WERI-Rb-1 (cell line): ENCODE data around the gene PNRC2.

Experiments
- DNase-seq: peaks from one replicate; pipeline ENCODE4 v3.0.0-alpha.2; 2020
- H3K27ac ChIP-seq: fragments of 250-450 bp; sonication (Bioruptor Pico); 2 replicates; pipeline ENCODE4 v1.5.1; 2020; ENCODE audit warnings: mild to moderate bottlenecking, moderate library complexity
- H3K27me3 ChIP-seq: fragments of 250-450 bp; sonication (Bioruptor Pico); 2 replicates; pipeline ENCODE4 v1.5.1; 2021; ENCODE audit warnings: mild to moderate bottlenecking, low read depth, moderate library complexity; ENCODE audit not compliant: insufficient read depth, severe bottlenecking
- H3K36me3 ChIP-seq: fragments of 250-450 bp; sonication (Bioruptor Pico); 2 replicates; pipeline ENCODE4 v1.5.1; 2020; ENCODE audit warnings: mild to moderate bottlenecking, moderate library complexity
- H3K4me3 ChIP-seq: 2 replicates; pipeline ENCODE4 v1.5.1; 2011; ENCODE audit warnings: low read depth, mild to moderate bottlenecking, control low read depth, low read length
- H3K9me3 ChIP-seq: fragments of 250-450 bp; sonication (Bioruptor Pico); 2 replicates; pipeline ENCODE4 v1.5.1; 2021; ENCODE audit warnings: mild to moderate bottlenecking, moderate library complexity; ENCODE audit not compliant: severe bottlenecking
- TF ChIP-seq, protein P1 (sequence below): IDR thresholded peaks from 2 replicates; pipeline ENCODE4 v1.5.1; 2011; ENCODE audit warnings: low read depth, mild to moderate bottlenecking, control low read depth, inconsistent platforms, low read length

PNRC2 gene

GRCh38 chr1:23958810-23959460, 693 bp upstream of the PNRC2 start:
- Histone ChIP-seq H3K27me3 (no peaks in the 10 kb centered on the region), H3K9me3 (no peaks in the 10 kb centered on the region), H3K27ac (peak overlapping the region; percentile 99), H3K4me3 (peak overlapping the region; percentile 90), H3K36me3 (peaks cover 23% of the 10 kb centered on the region)
- DNase-seq = peak; percentile 93
- TF ChIP-seq, protein P1, sequence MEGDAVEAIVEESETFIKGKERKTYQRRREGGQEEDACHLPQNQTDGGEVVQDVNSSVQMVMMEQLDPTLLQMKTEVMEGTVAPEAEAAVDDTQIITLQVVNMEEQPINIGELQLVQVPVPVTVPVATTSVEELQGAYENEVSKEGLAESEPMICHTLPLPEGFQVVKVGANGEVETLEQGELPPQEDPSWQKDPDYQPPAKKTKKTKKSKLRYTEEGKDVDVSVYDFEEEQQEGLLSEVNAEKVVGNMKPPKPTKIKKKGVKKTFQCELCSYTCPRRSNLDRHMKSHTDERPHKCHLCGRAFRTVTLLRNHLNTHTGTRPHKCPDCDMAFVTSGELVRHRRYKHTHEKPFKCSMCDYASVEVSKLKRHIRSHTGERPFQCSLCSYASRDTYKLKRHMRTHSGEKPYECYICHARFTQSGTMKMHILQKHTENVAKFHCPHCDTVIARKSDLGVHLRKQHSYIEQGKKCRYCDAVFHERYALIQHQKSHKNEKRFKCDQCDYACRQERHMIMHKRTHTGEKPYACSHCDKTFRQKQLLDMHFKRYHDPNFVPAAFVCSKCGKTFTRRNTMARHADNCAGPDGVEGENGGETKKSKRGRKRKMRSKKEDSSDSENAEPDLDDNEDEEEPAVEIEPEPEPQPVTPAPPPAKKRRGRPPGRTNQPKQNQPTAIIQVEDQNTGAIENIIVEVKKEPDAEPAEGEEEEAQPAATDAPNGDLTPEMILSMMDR = no peak

- peak overlapping the region; percentile 99 for H3K27ac ChIP-seq
- DNase-seq = no peak
- TF ChIP-seq, protein P1 = no peak
- H3K36me3 ChIP-seq = peaks cover 38% of the 10 kb centered on the region
- peak overlapping the region; percentile 90 for H3K4me3 ChIP-seq
- no peaks in the 10 kb centered on the region for H3K27me3 ChIP-seq
- H3K9me3 ChIP-seq = no peaks in the 10 kb centered on the region
These were observed 828 bp downstream of the PNRC2 start for GRCh38 chr1:23960291-23961020.

DNA sequence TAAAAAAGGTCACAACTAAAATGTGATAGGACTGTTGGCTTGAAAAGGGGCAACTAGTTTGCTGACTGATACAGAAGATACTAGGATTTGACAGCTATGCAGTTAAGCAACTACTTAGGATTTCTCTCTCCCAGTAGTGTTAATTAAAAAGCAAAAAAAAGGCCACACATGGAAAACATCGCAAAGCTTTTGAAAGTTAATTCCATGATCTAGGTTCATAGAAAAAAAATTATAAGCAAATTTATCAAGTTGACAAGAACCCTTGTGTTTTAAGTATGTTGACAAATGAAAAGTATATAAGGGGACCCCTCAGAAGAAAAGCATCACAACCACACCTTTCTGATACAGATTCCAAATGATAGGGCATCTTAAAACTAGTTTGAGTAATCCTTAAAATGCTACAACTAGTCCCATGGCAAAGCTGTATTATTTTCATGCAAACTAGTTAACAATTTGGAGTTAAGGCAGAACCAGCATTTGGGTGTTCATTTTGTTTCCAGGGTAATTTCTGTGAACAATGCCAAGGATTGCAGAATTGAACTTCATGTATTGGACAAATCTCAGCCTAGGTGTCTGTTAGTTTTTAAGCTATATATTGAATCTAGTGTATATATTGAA, 4.1 kb downstream of the PNRC2 start:
- Histone ChIP-seq H3K4me3 (no peak overlapping the region), H3K27ac (no peak overlapping the region), H3K27me3 (no peaks in the 10 kb centered on the region), H3K9me3 (no peaks in the 10 kb centered on the region), H3K36me3 (peaks cover 67% of the 10 kb centered on the region)
- no peak for DNase-seq
- TF ChIP-seq, protein P1 = no peak

DNA sequence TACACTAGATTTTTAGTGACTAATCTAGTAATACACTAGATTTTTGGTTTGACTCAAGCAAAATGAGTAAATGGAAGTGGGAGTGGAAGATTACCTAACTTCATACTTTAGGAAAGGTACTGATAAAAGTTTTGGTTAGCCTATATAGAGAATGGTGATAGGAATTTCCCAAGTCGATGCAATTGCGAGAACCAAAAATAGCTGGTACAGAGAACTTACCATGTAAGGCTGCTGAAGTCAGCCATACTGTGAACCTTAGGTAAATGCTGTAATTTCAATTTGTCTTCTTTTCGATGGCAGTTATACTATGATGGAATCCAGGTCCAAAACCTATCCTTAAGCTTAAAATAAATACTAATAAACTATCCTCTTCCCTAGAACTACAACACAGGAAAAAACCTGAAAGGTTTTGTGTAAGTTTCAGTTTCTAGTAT, 4.6 kb downstream of the PNRC2 start:
- H3K4me3 ChIP-seq = no peak overlapping the region
- peaks cover 72% of the 10 kb centered on the region for H3K36me3 ChIP-seq
- H3K27me3 ChIP-seq = no peaks in the 10 kb centered on the region
- TF ChIP-seq, protein P1 = no peak
- H3K27ac ChIP-seq = no peak overlapping the region
- no peaks in the 10 kb centered on the region for H3K9me3 ChIP-seq
- DNase-seq = no peak

GRCh38 chr1:23964790-23965740, 5.4 kb downstream of the PNRC2 start:
- TF ChIP-seq, protein P1 = no peak
- Histone ChIP-seq H3K27me3 (no peaks in the 10 kb centered on the region), H3K36me3 (peaks cover 73% of the 10 kb centered on the region), H3K27ac (no peak overlapping the region), H3K9me3 (no peaks in the 10 kb centered on the region), H3K4me3 (no peak overlapping the region)
- DNase-seq = no peak
